ENCODE measurements around the gene CCT8.

DNA sequence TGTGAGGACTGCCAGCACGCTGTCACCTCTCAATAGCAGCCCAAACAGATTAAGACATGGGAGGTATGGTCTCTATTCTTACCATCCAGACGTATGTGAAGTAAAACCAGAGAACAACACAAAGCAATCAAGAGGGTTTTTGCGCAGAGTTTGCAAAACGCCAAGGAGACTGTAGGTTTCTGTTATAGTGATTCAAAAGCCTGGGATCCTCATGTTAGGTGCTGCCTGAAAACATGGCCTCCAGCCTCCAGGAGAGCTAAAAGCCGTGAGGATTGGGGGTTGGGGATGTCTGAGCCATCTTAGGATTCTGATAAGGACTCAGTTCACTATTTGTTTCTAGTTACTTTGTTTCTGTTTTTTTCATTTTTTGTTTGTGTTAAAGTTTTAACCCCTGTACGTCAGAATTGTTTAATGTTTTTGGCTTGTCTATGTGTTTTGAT lies 4.2 kb upstream of the CCT8 start:
- TF ChIP-seq, protein P1, sequence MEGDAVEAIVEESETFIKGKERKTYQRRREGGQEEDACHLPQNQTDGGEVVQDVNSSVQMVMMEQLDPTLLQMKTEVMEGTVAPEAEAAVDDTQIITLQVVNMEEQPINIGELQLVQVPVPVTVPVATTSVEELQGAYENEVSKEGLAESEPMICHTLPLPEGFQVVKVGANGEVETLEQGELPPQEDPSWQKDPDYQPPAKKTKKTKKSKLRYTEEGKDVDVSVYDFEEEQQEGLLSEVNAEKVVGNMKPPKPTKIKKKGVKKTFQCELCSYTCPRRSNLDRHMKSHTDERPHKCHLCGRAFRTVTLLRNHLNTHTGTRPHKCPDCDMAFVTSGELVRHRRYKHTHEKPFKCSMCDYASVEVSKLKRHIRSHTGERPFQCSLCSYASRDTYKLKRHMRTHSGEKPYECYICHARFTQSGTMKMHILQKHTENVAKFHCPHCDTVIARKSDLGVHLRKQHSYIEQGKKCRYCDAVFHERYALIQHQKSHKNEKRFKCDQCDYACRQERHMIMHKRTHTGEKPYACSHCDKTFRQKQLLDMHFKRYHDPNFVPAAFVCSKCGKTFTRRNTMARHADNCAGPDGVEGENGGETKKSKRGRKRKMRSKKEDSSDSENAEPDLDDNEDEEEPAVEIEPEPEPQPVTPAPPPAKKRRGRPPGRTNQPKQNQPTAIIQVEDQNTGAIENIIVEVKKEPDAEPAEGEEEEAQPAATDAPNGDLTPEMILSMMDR (IDR thresholded peaks at IDR 0.05 in 4 of 5, conservative IDR thresholded peaks at IDR 0.05 in 1 of 5), result no peak
- TF ChIP-seq POLR2A (IDR thresholded peaks at IDR 0.05), result no peak

All from gastrocnemius medialis (tissue), 4 donors.